Measurements from ENCODE around the gene FOXRED2. TPM values are rescaled to one million over a fixed set of nuclear protein-coding genes. Genes with fewer than 3 reads are reported as not detected.

FOXRED2 gene
- total RNA-seq, 4 donors from 2014 or later, result 2.8 to 16.5 (median 4.1) TPM

DNA sequence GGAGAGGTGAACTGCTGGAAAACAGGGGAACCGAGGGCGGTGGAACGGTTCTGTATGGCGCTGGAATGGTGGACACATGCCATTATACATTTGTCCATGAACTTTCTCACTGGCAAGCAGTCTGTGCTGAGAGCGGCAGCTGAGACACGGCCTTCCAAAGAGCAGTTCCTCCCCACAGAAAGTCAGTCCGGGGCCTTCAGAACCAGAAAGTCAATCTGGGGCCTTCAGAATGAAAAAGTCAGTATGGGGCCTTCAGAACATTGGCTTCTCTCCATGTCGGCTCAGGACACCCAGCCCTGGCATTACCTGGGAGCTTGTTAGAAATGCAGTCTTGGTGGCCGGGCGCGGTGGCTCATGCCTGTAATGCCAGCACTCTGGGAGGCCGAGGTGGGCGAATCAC is 34.2 kb downstream of the FOXRED2 start:
- no peak overlapping the region for H3K4me3 ChIP-seq
- TF ChIP-seq POLR2A (IDR thresholded peaks at IDR 0.05), result no peak
- TF ChIP-seq, protein P1, sequence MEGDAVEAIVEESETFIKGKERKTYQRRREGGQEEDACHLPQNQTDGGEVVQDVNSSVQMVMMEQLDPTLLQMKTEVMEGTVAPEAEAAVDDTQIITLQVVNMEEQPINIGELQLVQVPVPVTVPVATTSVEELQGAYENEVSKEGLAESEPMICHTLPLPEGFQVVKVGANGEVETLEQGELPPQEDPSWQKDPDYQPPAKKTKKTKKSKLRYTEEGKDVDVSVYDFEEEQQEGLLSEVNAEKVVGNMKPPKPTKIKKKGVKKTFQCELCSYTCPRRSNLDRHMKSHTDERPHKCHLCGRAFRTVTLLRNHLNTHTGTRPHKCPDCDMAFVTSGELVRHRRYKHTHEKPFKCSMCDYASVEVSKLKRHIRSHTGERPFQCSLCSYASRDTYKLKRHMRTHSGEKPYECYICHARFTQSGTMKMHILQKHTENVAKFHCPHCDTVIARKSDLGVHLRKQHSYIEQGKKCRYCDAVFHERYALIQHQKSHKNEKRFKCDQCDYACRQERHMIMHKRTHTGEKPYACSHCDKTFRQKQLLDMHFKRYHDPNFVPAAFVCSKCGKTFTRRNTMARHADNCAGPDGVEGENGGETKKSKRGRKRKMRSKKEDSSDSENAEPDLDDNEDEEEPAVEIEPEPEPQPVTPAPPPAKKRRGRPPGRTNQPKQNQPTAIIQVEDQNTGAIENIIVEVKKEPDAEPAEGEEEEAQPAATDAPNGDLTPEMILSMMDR (IDR thresholded peaks at IDR 0.05), result no peak
- peaks cover 0 to 58% (median 0%) of the 10 kb centered on the region in 3 donors for H3K36me3 ChIP-seq
- DNase-seq, result no peak
- no peaks in the 10 kb centered on the region for H3K27me3 ChIP-seq
- H3K4me1 ChIP-seq, result peaks cover 0 to 27% (median 0%) of the 10 kb centered on the region in 4 donors
- peak overlapping the region in 1 of 4 donors; percentile 80 for H3K27ac ChIP-seq
- H3K9me3 ChIP-seq, result no peaks in the 10 kb centered on the region

DNA sequence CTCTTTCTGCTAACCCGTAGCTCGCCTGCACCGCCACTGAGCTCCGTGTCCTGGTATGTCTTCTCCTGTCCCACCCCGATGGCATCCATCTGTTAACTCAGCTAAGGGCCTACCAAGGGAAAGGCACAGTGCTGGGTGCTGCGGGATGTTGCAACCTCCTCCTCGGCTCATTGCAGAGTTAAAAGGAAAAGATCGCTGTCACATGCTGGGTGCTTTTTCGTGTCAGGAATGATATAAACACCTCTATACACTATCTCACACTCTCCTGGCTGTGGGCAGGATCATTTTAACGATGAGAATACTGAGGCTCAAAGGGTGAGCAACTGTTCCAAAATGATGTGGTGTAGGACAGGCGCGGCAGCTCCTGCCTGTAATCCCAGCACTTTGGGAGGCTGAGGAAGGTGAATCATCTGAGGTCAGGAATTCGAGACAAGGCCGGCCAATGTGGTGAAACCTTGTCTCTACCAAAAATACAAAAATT is 35.5 kb downstream of the FOXRED2 start:
- Histone ChIP-seq H3K27ac (peak overlapping the region in 2 of 4 donors; percentile 47 to 80), H3K4me3 (peak overlapping the region in 1 of 4 donors; percentile 20), H3K4me1 (peaks cover 0 to 37% (median 0%) of the 10 kb centered on the region in 4 donors), H3K36me3 (peaks cover 0 to 51% (median 0%) of the 10 kb centered on the region in 3 donors), H3K9me3 (no peaks in the 10 kb centered on the region), H3K27me3 (no peaks in the 10 kb centered on the region)
- DNase-seq, result no peak
- TF ChIP-seq, protein P1 (IDR thresholded peaks at IDR 0.05), result no peak
- no peak for TF ChIP-seq POLR2A (IDR thresholded peaks at IDR 0.05)

DNA sequence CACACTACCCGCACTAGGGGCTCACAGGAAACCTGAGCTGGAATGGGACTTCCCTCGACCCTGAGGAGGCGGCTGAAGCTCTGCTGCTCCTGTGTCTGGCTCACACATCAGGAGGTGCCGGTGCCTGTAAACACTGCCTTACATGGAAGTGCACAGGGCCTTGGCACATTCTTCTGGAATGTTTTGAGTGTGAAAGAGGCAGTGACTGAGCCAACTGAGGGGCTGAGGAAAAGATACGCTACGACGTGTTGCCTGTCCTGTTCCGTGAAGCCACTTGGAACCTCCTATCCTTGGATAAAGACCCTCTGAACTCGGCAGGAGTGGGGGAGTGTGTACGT is 35.9 kb downstream of the FOXRED2 start:
- no peak for DNase-seq
- Histone ChIP-seq H3K9me3 (no peaks in the 10 kb centered on the region), H3K4me1 (peaks cover 0 to 41% (median 0%) of the 10 kb centered on the region in 4 donors), H3K36me3 (peaks cover 0 to 47% (median 0%) of the 10 kb centered on the region in 3 donors), H3K4me3 (peak overlapping the region in 1 of 4 donors; percentile 20), H3K27me3 (no peaks in the 10 kb centered on the region), H3K27ac (peak overlapping the region in 2 of 4 donors; percentile 47 to 80)
- TF ChIP-seq, protein P1 (IDR thresholded peaks at IDR 0.05), result no peak
- no peak for TF ChIP-seq POLR2A (IDR thresholded peaks at IDR 0.05)

DNA sequence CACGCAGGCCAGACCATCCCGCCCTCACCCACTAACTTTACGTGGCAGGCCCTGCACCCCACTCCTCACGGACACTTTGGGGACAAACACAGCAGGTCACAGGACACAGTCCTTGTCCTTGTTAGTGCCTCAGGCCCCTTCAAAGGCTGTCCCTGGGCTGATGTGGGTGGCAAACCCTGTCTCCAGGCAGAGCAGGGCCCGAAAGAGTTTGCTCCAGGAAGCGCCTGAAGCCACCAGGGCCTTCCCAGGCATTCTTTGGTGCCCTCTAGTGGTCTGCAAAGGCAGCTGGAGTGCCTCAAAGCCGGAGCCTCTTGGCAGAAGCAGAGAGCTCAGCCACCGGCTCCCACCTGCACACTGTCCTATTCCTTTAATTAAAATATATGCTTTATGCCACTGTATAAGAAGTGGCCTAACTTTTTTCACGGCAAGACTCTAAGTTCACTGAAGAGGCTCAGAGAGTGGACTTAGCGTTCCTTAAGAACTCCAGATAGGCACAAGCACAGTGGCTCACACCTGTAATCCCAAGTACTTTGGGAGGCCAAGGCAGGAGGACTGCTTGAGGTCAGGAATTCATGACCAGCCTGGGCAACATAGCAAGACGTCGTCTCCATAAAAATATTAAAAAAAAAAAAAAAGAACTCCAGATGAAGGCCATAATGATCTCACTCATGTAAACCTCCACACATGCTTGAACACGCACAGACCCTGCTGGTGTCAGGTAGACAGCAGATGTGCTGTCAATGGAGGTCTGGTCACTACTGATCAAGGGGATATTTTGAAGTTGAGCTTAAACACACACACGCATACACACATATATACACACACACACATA is 36.5 kb downstream of the FOXRED2 start:
- TF ChIP-seq, protein P1 (IDR thresholded peaks at IDR 0.05), result peak; percentile 80 to 97 (median 94)
- no peak for TF ChIP-seq POLR2A (IDR thresholded peaks at IDR 0.05)
- peak; percentile 71 to 95 (median 79) for DNase-seq
- no peaks in the 10 kb centered on the region for H3K9me3 ChIP-seq
- peaks cover 0 to 47% (median 0%) of the 10 kb centered on the region in 4 donors for H3K4me1 ChIP-seq
- H3K27me3 ChIP-seq, result no peaks in the 10 kb centered on the region
- H3K36me3 ChIP-seq, result peaks cover 0 to 41% (median 0%) of the 10 kb centered on the region in 3 donors
- peak overlapping the region in 3 of 4 donors; percentile 60 to 80 (median 78) for H3K27ac ChIP-seq
- H3K4me3 ChIP-seq, result peak overlapping the region in 1 of 4 donors; percentile 20

DNA sequence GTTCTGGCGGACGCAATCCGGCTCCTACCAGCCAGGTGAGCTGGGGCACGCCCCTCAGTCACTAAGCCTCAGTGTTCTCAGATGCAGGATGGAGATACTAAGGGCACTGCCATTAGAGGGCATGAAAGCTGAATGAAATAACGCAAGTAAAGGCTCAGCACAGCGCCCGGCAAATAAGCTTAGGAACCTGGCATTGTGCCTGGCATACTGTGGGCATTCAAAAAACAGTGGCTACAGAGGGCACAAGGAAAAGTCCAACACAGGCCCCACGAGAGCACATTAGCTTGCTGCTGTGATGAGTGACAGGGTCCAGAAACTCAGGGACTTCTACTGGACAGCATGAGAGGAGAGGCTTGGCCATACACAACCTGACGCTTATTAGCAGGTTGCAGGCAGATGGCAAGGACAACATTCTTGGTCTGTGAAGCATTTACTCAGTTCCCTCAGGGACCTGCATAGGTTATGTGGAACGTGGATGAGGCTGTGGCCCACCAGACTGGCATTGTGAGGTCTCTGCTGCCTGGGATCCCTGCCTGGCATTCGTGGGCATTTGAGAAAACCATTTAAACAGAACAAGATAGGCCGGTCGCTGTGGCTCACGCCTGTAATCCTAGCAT is 37.6 kb downstream of the FOXRED2 start:
- peaks cover 0 to 56% (median 0%) of the 10 kb centered on the region in 4 donors for H3K4me1 ChIP-seq
- peak overlapping the region in 3 of 4 donors; percentile 60 to 80 (median 78) for H3K27ac ChIP-seq
- no peak overlapping the region for H3K4me3 ChIP-seq
- DNase-seq, result no peak
- no peaks in the 10 kb centered on the region for H3K9me3 ChIP-seq
- no peaks in the 10 kb centered on the region for H3K27me3 ChIP-seq
- TF ChIP-seq, protein P1 (IDR thresholded peaks at IDR 0.05), result no peak
- TF ChIP-seq POLR2A (IDR thresholded peaks at IDR 0.05), result no peak
- H3K36me3 ChIP-seq, result peaks cover 0 to 30% (median 0%) of the 10 kb centered on the region in 3 donors

Measured in Peyer's patch (tissue), 4 donors.